Hematopoietic multipotent progenitor cell (in vitro differentiated cells): ENCODE measurements around the gene MYH10. TPM values are rescaled to one million over a fixed set of nuclear protein-coding genes. Genes with fewer than 3 reads are reported as not detected.

Experiments used
- DNase-seq, 3 donors: peaks; one replicate each; pipeline ENCODE4 v3.0.0-alpha.2; 2011 to 2015; ENCODE audit warnings: low read depth in 2 of 3, low spot score in 2 of 3
- total RNA-seq: library from RNA; depleted of rRNA; stranded (reverse); fragments of >200 nt; gene quantifications from one replicate; pipeline ENCODE4 v1.2.3, GENCODE V29; 2012

MYH10 gene
- total RNA-seq, 1 donor = 38.8 TPM

DNA sequence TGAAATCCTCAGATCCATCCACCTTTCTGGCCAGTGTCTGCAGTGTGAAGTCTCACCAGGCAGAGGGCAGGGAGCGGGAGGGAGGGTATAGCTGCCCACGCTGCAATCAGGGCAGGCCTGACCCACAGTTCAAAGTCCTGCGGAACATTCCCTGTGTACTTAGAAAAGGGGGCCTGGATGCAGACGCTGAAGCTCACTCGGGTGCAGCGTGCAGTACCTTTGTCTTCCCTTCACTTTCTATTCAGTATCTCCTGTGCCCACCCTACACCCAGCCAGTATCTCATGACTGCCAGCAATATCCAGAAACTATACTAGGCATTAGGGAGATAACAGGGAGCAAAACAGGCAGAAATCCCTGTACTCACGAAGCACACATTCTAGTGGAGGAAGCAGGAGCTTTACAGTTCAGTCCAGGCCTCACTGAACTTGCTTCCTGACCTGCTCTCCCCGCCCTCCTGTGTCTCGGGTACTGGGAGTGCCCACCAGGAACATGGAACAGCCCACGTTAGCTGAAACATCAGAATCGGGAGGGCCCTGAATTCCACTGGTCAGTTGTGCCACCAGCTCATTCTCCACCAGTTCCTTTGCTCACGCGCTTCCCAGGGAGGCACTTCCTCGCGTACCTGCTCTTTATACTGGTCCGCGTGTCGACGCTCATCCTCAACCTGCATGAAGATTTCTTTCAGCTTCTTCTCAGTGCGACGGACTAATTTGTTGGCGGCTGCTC is 152.6 kb downstream of the MYH10 start:
- DNase-seq = no peak

GRCh38 chr17:8477171-8477570 is 153.4 kb downstream of the MYH10 start:
- DNase-seq = no peak

GRCh38 chr17:8476741-8477140 is 153.8 kb downstream of the MYH10 start:
- no peak for DNase-seq

DNA sequence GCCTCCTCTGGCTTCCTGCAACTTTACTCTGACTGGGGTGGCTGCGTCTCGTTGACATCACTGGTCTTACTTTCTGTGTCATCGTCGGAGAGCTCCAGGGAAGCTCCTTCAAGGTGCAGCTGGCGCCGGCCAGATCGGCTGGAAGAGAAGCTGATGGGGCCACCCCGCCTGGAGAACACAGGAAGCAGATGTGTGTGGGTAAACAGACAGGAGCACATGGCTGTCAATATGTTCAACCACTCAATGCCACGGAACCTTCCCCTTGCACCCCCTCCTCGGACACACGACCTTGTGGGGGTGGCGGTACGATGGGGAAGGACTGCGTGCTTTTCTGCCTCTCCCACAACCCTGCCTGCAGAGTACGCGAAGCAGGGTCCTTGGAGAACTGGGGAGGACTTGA is 154.7 kb downstream of the MYH10 start:
- peak in 1 of 3 donors; percentile 5 for DNase-seq

- DNase-seq = no peak
These were observed 155.3 kb downstream of the MYH10 start for GRCh38 chr17:8475227-8475626.

- no peak for DNase-seq
These were observed 155.7 kb downstream of the MYH10 start for GRCh38 chr17:8474826-8475225.

DNA sequence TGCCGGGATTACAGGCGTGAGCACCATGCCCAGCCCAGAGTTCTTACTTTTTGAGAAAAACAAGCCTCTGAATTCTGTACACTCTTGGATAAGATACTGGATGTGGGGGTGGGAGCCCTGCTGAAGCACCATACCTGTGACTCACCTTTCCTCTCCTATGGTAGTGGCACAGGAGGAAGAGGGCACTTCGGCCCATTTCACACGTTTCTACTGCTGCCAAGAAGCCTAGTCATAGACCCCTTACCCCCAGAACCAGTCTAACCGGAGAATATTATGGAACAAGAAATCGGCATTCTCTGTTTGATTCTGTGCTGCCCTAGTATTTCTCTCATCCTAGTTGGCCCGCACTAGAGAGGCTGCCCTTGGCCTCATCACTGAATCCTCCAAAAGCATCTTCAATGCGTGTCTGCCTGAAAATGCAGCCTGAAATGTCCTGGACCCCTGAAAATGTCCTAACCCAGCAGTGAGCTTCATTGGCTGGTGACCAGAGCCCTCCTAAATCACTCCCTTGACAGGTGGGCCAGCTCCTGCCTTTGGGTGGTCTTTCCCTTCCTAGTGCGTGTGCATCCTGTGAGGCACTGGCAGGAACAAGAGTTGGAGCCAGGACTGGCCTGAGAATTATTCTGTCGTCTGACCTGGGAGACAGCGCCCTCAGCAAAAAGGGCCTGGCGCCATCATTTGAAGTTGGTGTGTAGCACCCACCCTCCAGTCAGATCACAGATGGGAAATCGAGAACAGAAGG is 156.9 kb downstream of the MYH10 start:
- DNase-seq = no peak

DNA sequence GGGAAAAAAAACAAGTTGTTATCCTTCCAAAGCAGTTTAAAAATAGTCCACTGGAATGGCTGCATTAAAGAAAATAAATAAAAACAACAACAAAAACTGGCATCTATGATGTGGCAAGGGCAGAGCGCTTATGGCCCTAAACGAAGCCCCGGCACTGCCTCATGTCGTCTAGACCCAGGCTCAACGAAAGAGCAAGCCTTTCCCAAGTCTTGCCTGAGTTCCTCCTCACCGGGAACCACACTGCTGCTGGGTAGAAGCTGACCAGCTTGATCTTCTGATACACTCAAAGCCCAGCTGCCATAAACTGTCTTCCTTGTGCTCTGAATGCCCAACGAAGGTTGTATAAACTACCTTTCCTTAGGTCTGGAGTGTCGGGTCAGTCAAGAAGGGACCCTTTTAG is 157.9 kb downstream of the MYH10 start:
- no peak for DNase-seq

DNA sequence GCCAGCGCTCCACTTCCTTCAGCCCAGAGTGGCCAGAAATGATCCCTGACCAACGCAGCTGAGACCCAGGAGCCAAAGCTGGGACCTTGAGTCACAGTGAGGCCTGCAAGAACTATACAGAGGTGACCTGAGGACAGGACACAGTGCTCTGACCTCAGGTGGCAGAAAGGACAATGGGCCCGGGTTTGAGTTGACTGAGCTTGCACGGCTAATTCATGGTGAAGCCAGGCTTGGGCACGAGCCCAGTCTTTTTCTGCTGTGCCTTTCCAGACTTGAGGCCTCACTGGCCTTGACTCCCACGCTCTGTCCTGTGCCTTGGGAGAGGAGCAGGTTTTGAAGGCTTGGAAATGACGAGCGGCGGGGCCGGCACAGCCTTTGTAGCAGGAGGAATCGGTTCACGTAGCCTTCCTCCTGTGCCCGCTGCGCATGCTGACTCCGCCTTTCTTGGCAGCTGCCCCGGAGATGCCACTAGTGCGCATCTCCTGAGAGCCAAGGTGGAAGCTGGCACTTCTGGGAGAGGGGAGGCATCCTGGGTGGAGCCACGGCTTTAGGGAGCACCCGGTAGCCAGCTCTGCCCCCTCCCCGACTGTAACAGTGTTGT is 160.0 kb downstream of the MYH10 start:
- no peak for DNase-seq

GRCh38 chr17:8469964-8470363 is 160.6 kb downstream of the MYH10 start:
- DNase-seq = no peak

DNA sequence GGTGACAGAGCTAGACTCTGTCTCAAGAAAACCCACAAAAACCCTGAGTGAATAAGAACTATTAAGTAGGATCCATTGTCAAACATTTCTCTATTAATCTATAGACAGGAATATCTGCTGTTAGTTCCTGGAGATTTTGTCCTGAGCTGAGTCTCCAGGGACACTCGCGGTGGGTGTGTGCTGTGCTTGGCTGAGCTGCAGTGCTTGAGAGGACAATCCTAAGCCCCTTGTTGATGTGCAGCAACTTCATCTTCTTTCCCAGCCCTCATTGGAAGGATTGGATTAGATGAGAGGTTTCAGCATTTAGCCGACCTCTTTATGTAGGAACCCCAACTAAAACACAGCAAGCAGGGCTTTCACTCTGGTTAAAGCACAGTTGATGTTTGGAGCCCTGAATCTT is 161.5 kb downstream of the MYH10 start:
- DNase-seq = no peak

DNA sequence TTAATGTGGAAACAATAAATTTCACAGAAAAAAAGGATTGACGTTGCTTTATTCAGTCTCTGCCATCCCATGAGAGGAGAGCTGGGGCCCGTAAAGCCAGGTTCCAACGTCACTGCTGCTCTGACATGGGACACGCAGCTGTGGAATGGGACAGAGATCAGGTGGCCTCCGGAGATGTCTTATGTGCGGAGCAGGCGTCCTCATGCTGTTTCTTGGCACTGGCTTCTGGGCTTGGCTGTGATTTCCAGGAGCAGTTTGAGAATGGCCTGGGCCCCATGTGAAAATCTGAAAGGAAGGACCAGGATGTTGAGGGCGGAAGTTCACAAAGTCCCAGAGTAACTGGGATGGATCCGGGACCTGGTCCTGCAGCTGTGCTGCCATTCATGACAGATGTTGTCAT is 162.4 kb downstream of the MYH10 start:
- DNase-seq = no peak

- DNase-seq = no peak
These were observed 163.0 kb downstream of the MYH10 start for GRCh38 chr17:8467527-8467926.

DNA sequence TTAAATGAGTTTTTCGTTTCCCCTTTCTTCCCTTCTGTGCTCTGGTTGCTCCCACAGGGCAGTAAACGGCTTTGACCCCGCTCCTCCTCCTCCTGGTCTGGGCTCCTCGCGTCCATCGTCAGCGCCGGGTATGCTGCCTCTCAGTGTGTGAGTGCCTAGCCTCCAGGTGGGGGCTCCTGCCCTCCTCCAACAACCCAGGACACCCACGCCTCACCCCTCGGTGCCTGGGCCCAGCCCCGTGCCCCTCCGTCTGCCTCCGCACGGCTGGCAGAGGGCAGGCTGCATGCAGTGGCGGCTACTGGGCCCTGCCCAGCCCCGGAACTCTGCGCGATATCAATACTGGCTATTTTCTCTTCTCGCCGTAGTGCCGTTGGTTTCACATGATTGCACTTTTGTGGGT is 163.7 kb downstream of the MYH10 start:
- DNase-seq = no peak

DNA sequence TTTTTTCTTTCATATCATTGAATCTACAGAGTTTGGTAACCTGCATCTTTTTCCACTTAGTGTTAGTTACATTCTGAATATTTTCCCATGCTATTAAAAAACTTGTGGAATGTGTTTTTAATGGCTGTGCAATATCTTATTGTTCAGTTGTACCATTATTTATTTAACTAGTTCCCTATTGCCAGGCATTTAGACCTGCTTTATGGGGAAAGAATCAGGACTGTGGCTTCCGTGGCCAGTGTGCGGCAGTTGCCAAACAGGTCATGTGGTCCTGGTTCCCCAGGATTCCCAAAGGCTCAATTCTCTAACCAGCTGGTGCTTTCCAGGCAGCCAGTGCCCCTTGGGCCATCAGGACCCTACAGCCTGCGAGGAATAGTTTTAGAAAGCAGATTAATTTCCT is 164.1 kb downstream of the MYH10 start:
- DNase-seq = no peak

- no peak for DNase-seq
These were observed 164.8 kb downstream of the MYH10 start for GRCh38 chr17:8465759-8466158.

- no peak for DNase-seq
These were observed 165.2 kb downstream of the MYH10 start for GRCh38 chr17:8465356-8465755.

- no peak for DNase-seq
These were observed 165.6 kb downstream of the MYH10 start for GRCh38 chr17:8464941-8465340.

- DNase-seq = no peak
These were observed 167.4 kb downstream of the MYH10 start for GRCh38 chr17:8463099-8463498.

DNA sequence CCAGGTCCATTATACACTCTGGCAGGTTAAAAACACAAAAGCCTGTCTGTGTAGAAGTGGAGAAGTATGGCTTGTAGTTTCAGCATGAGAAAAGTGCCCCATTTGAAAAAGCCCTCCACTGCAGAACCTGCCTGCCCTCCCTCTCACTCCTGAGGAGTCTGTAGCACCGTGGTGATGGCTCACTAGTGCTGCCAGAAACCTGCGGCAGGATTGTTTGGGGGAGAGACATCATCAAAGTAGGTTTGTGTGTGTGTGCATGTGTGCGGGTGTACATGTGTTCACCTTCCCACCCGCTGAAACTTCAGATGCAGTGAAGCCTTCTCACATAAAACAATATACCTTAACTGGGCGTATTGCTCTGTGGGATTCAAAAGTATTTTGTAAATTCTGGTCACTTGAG is 168.0 kb downstream of the MYH10 start:
- DNase-seq = no peak

- DNase-seq = no peak
These were observed 170.7 kb downstream of the MYH10 start for GRCh38 chr17:8459831-8460230.

- no peak for DNase-seq
These were observed 171.4 kb downstream of the MYH10 start for GRCh38 chr17:8459107-8459506.
